Skin of body (tissue), 2 donors: Measurements from ENCODE around the gene MTHFD1L. TPM values are rescaled to one million over a fixed set of nuclear protein-coding genes. Genes with fewer than 3 reads are reported as not detected.
A peak's percentile ranks its signal among the peaks of the same experiment; 100 is the strongest.

Experiments
- DNase-seq: peaks from one replicate; lab custom pipeline; 2025; lab: John Stamatoyannopoulos, UW
- total RNA-seq: library from RNA; depleted of rRNA; stranded (reverse); fragments of >200 nt; gene quantifications from one replicate; pipeline ENCODE4 v1.2.3, GENCODE V29; 2014

The MTHFD1L gene
- total RNA-seq, 1 donor from 2014 or later, result 12.2 TPM

- DNase-seq, result peak; percentile 86
These were observed 67.5 kb downstream of the MTHFD1L start for GRCh38 chr6:150932996-150933395.

- DNase-seq, result no peak
These were observed 68.9 kb downstream of the MTHFD1L start for GRCh38 chr6:150934380-150934779.

DNA sequence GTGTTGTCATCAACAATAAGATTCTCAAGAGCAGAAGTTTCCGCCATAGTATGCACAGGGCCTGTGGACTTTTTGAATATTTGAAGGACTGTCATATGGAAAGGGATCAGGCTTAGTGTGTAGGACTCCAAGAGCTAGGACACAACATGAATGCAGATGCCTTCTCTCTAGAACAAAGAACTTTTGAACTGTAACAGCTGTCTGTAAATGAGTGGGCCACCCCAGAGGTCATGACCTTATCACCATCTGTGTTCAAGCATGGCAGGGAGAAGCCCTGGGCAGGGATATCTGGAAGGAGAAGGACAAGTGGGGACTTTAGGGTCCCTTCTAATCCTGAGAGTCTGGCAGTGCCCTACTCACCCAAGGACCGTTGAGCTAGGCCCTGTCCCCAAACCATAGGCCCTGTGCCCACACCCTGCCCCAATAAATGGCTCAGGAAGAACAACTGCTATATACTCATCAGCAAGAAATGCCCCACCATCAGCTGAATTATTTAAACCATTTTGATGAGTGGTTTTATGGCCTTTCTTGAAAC lies 70.6 kb downstream of the MTHFD1L start:
- no peak for DNase-seq

DNA sequence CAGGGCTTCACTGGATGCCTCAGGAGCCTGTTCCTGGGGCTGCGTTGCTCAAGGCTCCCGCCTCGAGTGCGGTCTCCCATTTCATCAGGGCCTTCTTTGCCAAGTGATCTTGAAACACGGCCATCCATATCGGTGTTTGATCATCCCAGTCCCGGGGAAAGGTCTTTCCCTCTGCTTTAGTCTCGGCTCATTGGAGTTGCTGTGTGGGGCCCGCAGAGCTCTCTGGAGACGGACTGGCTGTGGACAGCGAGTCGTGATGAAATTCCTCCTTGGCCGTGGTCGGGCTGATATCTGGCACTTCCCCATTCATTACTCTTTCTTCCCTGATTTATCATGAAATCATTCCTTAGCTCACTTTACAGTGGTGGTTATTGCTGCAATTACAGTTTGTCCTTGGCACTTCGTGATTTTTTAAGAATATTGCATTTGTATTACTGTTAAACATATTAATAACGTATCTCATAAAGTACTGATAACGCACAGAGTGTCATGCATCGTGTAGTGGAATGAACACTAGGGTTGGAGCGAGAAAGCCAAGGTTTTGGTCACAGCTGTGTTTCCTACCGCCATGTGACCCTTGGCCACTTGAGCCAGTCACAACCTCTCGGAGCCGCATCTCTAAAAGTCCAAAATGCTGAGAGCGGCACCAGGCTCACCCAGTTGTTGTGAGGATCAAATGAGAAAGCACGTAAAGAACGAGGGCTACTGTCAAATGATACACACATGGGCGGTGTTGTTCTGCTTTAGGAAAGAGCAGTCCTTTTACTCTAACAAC lies 71.8 kb downstream of the MTHFD1L start:
- peak; percentile 83 for DNase-seq

DNA sequence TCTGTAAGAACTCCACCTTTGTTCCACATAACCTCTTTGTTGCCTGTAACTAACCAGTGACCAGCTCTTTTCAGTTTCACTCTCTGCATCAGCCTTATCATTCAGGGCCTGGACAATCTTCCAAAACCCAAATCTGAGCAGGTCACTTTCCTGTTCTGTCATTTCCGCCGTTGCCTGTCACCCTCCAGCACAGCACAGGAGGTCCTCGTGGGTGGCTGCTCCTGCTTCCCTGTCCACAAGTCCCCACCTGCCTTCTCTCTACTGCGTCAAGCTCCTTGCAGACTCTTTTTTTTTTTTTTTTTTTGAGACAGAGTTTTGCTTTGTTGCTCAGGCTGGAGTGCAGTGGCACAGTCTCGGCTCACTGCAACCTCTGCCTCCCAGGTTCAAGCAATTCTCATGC lies 73.9 kb downstream of the MTHFD1L start:
- no peak for DNase-seq

DNA sequence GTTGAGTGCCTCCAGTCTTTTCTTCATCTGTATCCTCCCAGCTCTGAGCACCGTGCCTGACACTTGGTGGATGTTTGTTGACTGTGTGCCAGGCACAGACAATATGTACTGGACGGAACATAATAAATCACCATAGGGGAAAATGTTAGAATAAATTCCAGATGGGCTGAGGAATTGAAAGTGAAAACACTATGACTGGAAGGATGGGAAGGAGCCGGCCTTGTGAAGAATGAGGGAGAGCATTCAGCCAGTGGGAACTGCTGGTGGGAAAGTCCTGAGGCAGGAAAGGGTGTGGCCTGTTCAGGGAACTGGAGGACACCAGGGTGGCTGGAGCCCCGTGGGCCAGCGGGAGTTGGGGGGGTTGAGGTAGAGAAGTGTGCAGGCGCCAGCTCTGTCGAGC lies 75.4 kb downstream of the MTHFD1L start:
- peak; percentile 79 for DNase-seq

- DNase-seq, result no peak
These were observed 84.0 kb downstream of the MTHFD1L start for GRCh38 chr6:150949526-150949925.

- no peak for DNase-seq
These were observed 88.3 kb downstream of the MTHFD1L start for GRCh38 chr6:150953851-150954250.

- no peak for DNase-seq
These were observed 93.7 kb downstream of the MTHFD1L start for GRCh38 chr6:150959166-150959565.

DNA sequence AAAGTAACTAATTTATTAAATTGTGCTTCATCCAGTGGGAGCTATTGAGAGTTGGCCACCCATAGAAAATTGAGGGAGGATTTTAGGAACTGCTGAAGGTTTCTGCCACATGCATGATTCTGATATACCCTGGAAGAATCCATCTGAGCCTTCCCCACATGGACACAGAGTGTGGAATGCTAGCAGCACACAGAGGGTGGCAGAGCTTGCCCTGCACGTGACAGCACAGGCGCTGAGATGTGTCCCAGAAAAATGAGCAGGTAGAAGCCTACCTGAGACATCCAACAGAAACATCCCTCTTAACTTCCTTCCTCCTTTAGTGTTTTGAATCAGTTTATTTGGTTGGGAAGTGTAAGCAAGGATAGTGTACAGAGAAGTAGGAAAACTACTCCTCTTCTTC lies 96.9 kb downstream of the MTHFD1L start:
- no peak for DNase-seq

GRCh38 chr6:150964765-150965164 lies 99.3 kb downstream of the MTHFD1L start:
- DNase-seq, result no peak

GRCh38 chr6:150966786-150967185 lies 101.3 kb downstream of the MTHFD1L start:
- DNase-seq, result no peak

GRCh38 chr6:150967381-150967780 lies 101.9 kb downstream of the MTHFD1L start:
- DNase-seq, result no peak

DNA sequence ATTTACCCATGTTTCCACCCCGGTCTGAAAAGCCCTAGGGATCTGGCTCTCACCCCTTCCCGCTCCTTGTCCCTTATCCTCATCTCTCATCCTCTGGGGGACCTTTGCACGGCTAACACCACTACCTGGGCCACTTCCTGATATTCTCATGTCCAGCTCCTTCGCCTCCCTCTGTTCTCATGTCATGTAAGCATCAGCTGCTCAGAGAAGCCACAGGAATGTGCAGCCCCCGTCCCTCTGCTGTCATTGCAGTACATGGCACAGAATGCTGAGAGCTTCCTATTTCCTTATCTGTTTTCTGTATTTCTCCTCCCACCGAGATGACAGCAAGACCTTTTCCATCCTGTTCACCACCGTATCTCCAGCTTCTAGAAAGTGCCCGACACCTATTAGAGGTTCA lies 102.4 kb downstream of the MTHFD1L start:
- no peak for DNase-seq

- no peak for DNase-seq
These were observed 104.4 kb downstream of the MTHFD1L start for GRCh38 chr6:150969901-150970300.

DNA sequence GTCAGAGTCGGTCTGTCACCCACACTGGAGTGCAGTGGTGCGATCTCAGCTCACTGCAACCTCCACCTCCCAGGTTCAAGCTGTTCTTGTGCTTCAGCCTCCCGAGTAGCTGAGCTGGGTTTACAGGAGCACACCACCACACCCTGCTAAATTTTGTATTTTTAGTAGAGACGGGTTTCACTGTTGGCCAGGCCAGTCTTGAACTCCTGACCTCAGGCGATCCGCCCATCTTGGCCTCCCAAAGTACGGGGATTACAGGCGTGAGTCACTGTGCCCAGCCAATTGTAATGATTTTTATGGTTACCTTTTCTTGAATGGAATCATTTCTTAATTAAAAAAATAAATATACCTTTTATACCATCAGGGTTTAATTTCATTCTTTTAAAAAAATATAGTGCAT lies 105.7 kb downstream of the MTHFD1L start:
- no peak for DNase-seq

DNA sequence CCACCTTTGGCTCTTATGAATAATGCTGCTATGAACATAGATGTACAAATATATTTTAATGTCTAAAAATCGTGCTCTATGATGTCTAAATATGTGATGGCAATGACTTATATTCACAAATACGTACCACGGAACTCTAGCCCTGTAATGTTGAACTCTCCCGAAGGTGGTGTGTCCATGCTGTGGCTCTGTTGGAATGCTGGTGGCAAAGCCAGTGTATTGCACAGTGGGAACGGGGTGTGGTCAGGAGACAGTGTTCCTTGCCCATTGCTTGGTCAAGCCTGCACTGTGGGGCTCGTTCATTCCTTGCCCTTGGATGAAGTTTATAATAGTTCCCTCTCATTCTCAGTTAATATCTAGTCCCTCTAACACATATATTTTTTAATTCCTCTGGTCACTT lies 109.6 kb downstream of the MTHFD1L start:
- DNase-seq, result no peak

- no peak for DNase-seq
These were observed 111.8 kb downstream of the MTHFD1L start for GRCh38 chr6:150977281-150977680.

- DNase-seq, result no peak
These were observed 113.1 kb downstream of the MTHFD1L start for GRCh38 chr6:150978624-150979023.

GRCh38 chr6:150979826-150980350 lies 114.4 kb downstream of the MTHFD1L start:
- no peak for DNase-seq

GRCh38 chr6:150981095-150981494 lies 115.6 kb downstream of the MTHFD1L start:
- DNase-seq, result peak; percentile 86

DNA sequence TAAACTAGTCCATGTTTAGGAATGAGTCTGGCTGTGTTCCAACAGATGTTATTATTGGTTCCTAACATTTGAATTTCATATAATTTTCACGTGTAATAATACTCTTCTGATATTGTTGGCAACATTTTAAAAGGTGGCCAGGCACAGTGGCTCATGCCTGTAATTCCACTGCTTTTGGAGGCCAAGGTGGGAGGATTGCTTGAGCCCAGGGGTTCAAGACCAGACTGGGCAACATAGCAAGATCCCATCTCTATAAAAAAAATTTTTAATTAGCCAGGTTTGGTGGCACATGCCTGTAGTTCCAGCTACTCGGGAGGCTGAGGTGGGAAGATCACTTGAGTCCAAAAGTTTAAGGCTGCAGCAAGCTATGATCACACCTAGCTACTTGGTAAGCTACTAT lies 116.2 kb downstream of the MTHFD1L start:
- DNase-seq, result no peak

DNA sequence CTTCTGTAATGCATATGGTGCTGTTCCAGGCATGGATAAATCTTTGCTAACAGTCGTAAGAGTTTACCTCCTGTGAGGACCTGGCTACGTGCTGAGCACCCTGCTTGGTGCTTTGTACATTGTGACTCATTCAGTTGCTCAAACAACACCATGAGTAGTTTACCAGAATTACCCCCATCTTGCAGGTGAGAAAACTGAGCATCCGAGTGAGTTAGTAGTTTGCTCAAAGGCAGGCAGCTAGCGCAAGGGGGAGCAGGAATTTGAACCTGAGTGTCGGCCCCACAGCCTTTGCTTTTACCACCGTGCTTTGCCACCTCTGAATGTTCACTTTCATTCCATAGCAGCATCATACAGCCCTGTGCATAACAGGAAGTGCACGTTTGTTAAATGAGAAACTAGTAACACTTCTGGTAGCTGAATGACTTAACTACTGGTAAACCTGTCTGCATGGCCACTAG lies 121.9 kb downstream of the MTHFD1L start:
- DNase-seq, result no peak
